Stimulated activated CD4-positive, alpha-beta T cell treated with anti-CD3 and anti-CD28 coated beads, Interleukin-4, amount 100 ng/mL, for 4 hours (primary cell): ENCODE results near the gene CEP78.
A peak's percentile ranks its signal among the peaks of the same experiment; 100 is the strongest.

ENCODE experiments used
- DNase-seq, 2 experiments: peaks; one replicate each; pipeline ENCODE4 v3.0.0-alpha.2; 2020

Gene CEP78

GRCh38 chr9:78291240-78291925 is 55.5 kb downstream of the CEP78 start:
- DNase-seq, result no peak

GRCh38 chr9:78292026-78292425 is 56.2 kb downstream of the CEP78 start:
- DNase-seq, result no peak

GRCh38 chr9:78292716-78293497 is 57.0 kb downstream of the CEP78 start:
- DNase-seq, result peak in 1 of 2 experiments; percentile 16

GRCh38 chr9:78294290-78295176 is 58.7 kb downstream of the CEP78 start:
- DNase-seq, result no peak

GRCh38 chr9:78295177-78295575 is 59.3 kb downstream of the CEP78 start:
- DNase-seq, result no peak

- no peak for DNase-seq
Observed at GRCh38 chr9:78295731-78296130, 59.9 kb downstream of the CEP78 start.

- peak in 1 of 2 experiments; percentile 6 for DNase-seq
Observed at GRCh38 chr9:78296201-78296892, 60.5 kb downstream of the CEP78 start.

GRCh38 chr9:78296893-78297671 is 61.2 kb downstream of the CEP78 start, which contains the start of gene PSAT1:
Gene PSAT1, plus strand, starts transcription at chr9:78297125. Its CDS starts 86 bp downstream, at chr9:78297211.
- DNase-seq, result peak; percentile 84 to 92

- no peak for DNase-seq
Observed at GRCh38 chr9:78297672-78297961, 61.7 kb downstream of the CEP78 start.

- DNase-seq, result peak; percentile 11 to 20
Observed at GRCh38 chr9:78298046-78298765, 62.3 kb downstream of the CEP78 start.

GRCh38 chr9:78300209-78300608 is 64.3 kb downstream of the CEP78 start:
- DNase-seq, result no peak

- no peak for DNase-seq
Observed at GRCh38 chr9:78301466-78301865, 65.6 kb downstream of the CEP78 start.

- no peak for DNase-seq
Observed at GRCh38 chr9:78303377-78304062, 67.6 kb downstream of the CEP78 start.

- no peak for DNase-seq
Observed at GRCh38 chr9:78304357-78304756, 68.5 kb downstream of the CEP78 start.

- no peak for DNase-seq
Observed at GRCh38 chr9:78306222-78307076, 70.6 kb downstream of the CEP78 start.

GRCh38 chr9:78307360-78307759 is 71.5 kb downstream of the CEP78 start:
- no peak for DNase-seq

GRCh38 chr9:78309066-78309465 is 73.2 kb downstream of the CEP78 start:
- no peak for DNase-seq

- DNase-seq, result no peak
Observed at GRCh38 chr9:78311075-78311474, 75.2 kb downstream of the CEP78 start.

GRCh38 chr9:78311886-78312524 is 76.1 kb downstream of the CEP78 start:
- no peak for DNase-seq
